Endometrial microvascular endothelial cells (primary cell): ENCODE measurements around the gene SCO1. TPM values are rescaled to one million over a fixed set of nuclear protein-coding genes. Genes with fewer than 3 reads are reported as not detected.

Experiments used
- in situ Hi-C: cut with HindIII; loops from 2 replicates; pipeline ENCODE4 v1.10.0; 2017; ENCODE audit warnings: low sequenced_read_pairs, low pct_unique_long_range_greater_than_20kb; ENCODE audit errors: inconsistent ontology term
- total RNA-seq: library from RNA; depleted of rRNA; stranded (reverse); fragments of >200 nt; gene quantifications from one replicate; pipeline ENCODE4 v1.2.3, GENCODE V29; 2015; ENCODE audit errors: inconsistent ontology term

Gene SCO1
- total RNA-seq, 1 donor from 2014 or later = 32.8 TPM

- in situ Hi-C loops = no loop called here
Observed at GRCh38 chr17:10626390-10626789, 70.9 kb downstream of the SCO1 start.

GRCh38 chr17:10624969-10625368, 72.4 kb downstream of the SCO1 start:
- in situ Hi-C loops = no loop called here

GRCh38 chr17:10623737-10624338, 73.5 kb downstream of the SCO1 start:
- in situ Hi-C loops = no loop called here

GRCh38 chr17:10622617-10623485, 74.5 kb downstream of the SCO1 start:
- in situ Hi-C loops = no loop called here

Other genes with a start within 250 kb of the SCO1 start
- gene MYH4, start 228.0 kb downstream of the SCO1 start, total RNA-seq = not detected
- not detected for gene MYH1, start 179.0 kb downstream of the SCO1 start, total RNA-seq
- gene MYH2, start 147.9 kb downstream of the SCO1 start, total RNA-seq = under 0.01 TPM
- gene MYH3, start 40.2 kb downstream of the SCO1 start, total RNA-seq = 0.09 TPM
- gene ADPRM, start 61 bp upstream of the SCO1 start, total RNA-seq = 13.3 TPM
- gene TMEM220, start 32.5 kb upstream of the SCO1 start, total RNA-seq = 4.4 TPM
- not detected for gene TMEM238L, start 106.6 kb upstream of the SCO1 start, total RNA-seq
- not detected for gene PIRT, start 140.6 kb upstream of the SCO1 start, total RNA-seq